Aorta (tissue), 5 donors: ENCODE measurements around the gene CDS1. TPM values are rescaled to one million over a fixed set of nuclear protein-coding genes. Genes with fewer than 3 reads are reported as not detected.

Source experiments
- ATAC-seq: fragments of 200-7000 bp; cut with Tn5 transposase; one replicate; pipeline ENCODE4 v1.9.1; 2022; ENCODE audit warnings: moderate library complexity; ENCODE audit not compliant: low FRiP score
- DNase-seq, 2 donors: peaks; one replicate each; pipeline ENCODE4 v3.0.0-alpha.2; 2020
- H3K27ac ChIP-seq, 2 donors: one replicate each; pipeline ENCODE4 v1.5.1; 2013; ENCODE audit warnings: low read length in 2 of 2, mild to moderate bottlenecking in 2 of 2, moderate library complexity in 2 of 2, control low read depth in 1 of 2, inconsistent platforms in 1 of 2, low read depth in 1 of 2
- H3K27me3 ChIP-seq, 2 donors: one replicate each; pipeline ENCODE4 v1.6.1; 2013; ENCODE audit warnings: control low read depth in 1 of 2, low read length in 1 of 2, mild to moderate bottlenecking in 1 of 2, moderate library complexity in 1 of 2; ENCODE audit not compliant: insufficient read depth in 2 of 2, control insufficient read depth in 1 of 2
- H3K36me3 ChIP-seq, 2 donors: one replicate each; pipeline ENCODE4 v1.6.1; 2013; ENCODE audit warnings: control low read depth in 1 of 2, low read length in 1 of 2, mild to moderate bottlenecking in 1 of 2; ENCODE audit not compliant: insufficient read depth in 2 of 2, control insufficient read depth in 1 of 2
- H3K4me1 ChIP-seq, 2 donors: one replicate each; pipeline ENCODE4 v1.6.1; 2013; ENCODE audit warnings: low read length in 2 of 2, control low read depth in 1 of 2, mild to moderate bottlenecking in 1 of 2, moderate library complexity in 1 of 2; ENCODE audit not compliant: insufficient read depth in 2 of 2, control insufficient read depth in 1 of 2
- H3K4me3 ChIP-seq, 2 donors: one replicate each; pipeline ENCODE4 v1.5.1; 2013; ENCODE audit warnings: low read length in 2 of 2, control low read depth in 1 of 2, mild to moderate bottlenecking in 1 of 2
- H3K9me3 ChIP-seq: one replicate; pipeline ENCODE4 v1.6.1; 2013; ENCODE audit warnings: mild to moderate bottlenecking, low read length; ENCODE audit not compliant: control insufficient read depth
- WGBS, 2 donors: extraction: QIAGEN DNeasy Blood & Tissue Kit; methylation state at CpG; one replicate each; pipeline ENCODE4 v1.1.7; 2013; 5-methylcytosine and 5-hydroxymethylcytosine counted together
- intact Hi-C, 2 donors: fragments of 100-400 bp; cut with DNase I; formaldehyde crosslinking; loops; one replicate each; pipeline versions ENCODE4 v1.14.2 to v1.15.0; 2022
- polyA plus RNA-seq, 2 donors: library from polyadenylated mRNA; stranded (reverse); fragments of 200-250 nt; gene quantifications; one replicate each; pipeline ENCODE4 v1.2.3, GENCODE V29; 2013
- total RNA-seq, 2 donors: library from RNA; stranded (reverse); fragmentation: NEBNext Ultra II Directional; extraction: Animal tissue kit (Norgen Biotek cat#: 25700); gene quantifications; one replicate each; pipeline ENCODE4 v1.2.1, GENCODE V29; 2021
- donor health status: healthy with polysubstance abuse.
- donor health status: Bipolar disorder and iron deficiency.
- donor health status: DM: no; HTN: no; CAD: no.
- donor health status: DM: no; HTN: no; CAD: no.
- donor health status: DM: yes; HTN: yes; CAD: no.

The CDS1 gene
- total and polyA plus RNA-seq, 4 donors = 0.33 to 4.8 (median 0.43) TPM

- H3K4me3 ChIP-seq = no peak overlapping the region
- DNase-seq (no peak), ATAC-seq (no peak)
- WGBS, 2 donors = 70 to 78% methylated on average over 2 of the region's 2 CpGs
- intact Hi-C loops = no loop called here
- no peaks in the 10 kb centered on the region for H3K27me3 ChIP-seq
- H3K9me3 ChIP-seq = peaks cover 6% of the 10 kb centered on the region
- no peaks in the 10 kb centered on the region for H3K36me3 ChIP-seq
- H3K4me1 ChIP-seq = no peaks in the 10 kb centered on the region
- no peak overlapping the region for H3K27ac ChIP-seq
Observed at GRCh38 chr4:84594724-84595123, 11.8 kb downstream of the CDS1 start.

GRCh38 chr4:84596826-84597225 is 13.9 kb downstream of the CDS1 start:
- Histone ChIP-seq H3K27me3 (no peaks in the 10 kb centered on the region), H3K27ac (no peak overlapping the region), H3K9me3 (peaks cover 6% of the 10 kb centered on the region), H3K4me1 (no peaks in the 10 kb centered on the region), H3K36me3 (no peaks in the 10 kb centered on the region), H3K4me3 (no peak overlapping the region)
- WGBS, 2 donors = 89 to 91% methylated on average over 4 of the region's 4 CpGs
- intact Hi-C loops = no loop called here
- DNase-seq (no peak), ATAC-seq (no peak)

GRCh38 chr4:84597450-84597849 is 14.5 kb downstream of the CDS1 start:
- 75 to 80% methylated on average over 4 of the region's 4 CpGs for WGBS, 2 donors
- Histone ChIP-seq H3K9me3 (peaks cover 6% of the 10 kb centered on the region), H3K4me3 (no peak overlapping the region), H3K27ac (no peak overlapping the region), H3K27me3 (no peaks in the 10 kb centered on the region), H3K36me3 (no peaks in the 10 kb centered on the region), H3K4me1 (no peaks in the 10 kb centered on the region)
- ATAC-seq (no peak), DNase-seq (no peak)
- intact Hi-C loops = no loop called here

GRCh38 chr4:84606645-84607044 is 23.7 kb downstream of the CDS1 start:
- no peak for ATAC-seq

GRCh38 chr4:84611531-84611930 is 28.6 kb downstream of the CDS1 start:
- intact Hi-C loops = no loop called here
- Histone ChIP-seq H3K27me3 (no peaks in the 10 kb centered on the region), H3K27ac (no peak overlapping the region), H3K9me3 (no peaks in the 10 kb centered on the region), H3K36me3 (no peaks in the 10 kb centered on the region), H3K4me1 (no peaks in the 10 kb centered on the region), H3K4me3 (no peak overlapping the region)
- ATAC-seq (no peak), DNase-seq (no peak)
- 73 to 77% methylated on average over 3 of the region's 3 CpGs for WGBS, 2 donors

More at GRCh38 chr4:84606645-84607044, 23.7 kb downstream of the CDS1 start:
- 91 to 94% methylated on average over 1 of the region's 1 CpG for WGBS, 2 donors
- Histone ChIP-seq H3K27ac (no peak overlapping the region), H3K4me1 (no peaks in the 10 kb centered on the region), H3K4me3 (no peak overlapping the region), H3K9me3 (no peaks in the 10 kb centered on the region), H3K36me3 (no peaks in the 10 kb centered on the region), H3K27me3 (no peaks in the 10 kb centered on the region)
- intact Hi-C loops = no loop called here
- no peak for DNase-seq

- Histone ChIP-seq H3K9me3 (no peaks in the 10 kb centered on the region), H3K27me3 (no peaks in the 10 kb centered on the region), H3K4me3 (no peak overlapping the region), H3K27ac (no peak overlapping the region), H3K36me3 (no peaks in the 10 kb centered on the region), H3K4me1 (no peaks in the 10 kb centered on the region)
- DNase-seq (no peak), ATAC-seq (no peak)
- 89% methylated on average over 5 of the region's 5 CpGs for whole genome bisulfite sequencing, 2 donors
- intact Hi-C loops = no loop called here
Observed at GRCh38 chr4:84614891-84615290, 32.0 kb downstream of the CDS1 start.

GRCh38 chr4:84615355-84615754 is 32.4 kb downstream of the CDS1 start:
- Histone ChIP-seq H3K4me1 (no peaks in the 10 kb centered on the region), H3K9me3 (no peaks in the 10 kb centered on the region), H3K4me3 (no peak overlapping the region), H3K27ac (no peak overlapping the region), H3K36me3 (no peaks in the 10 kb centered on the region), H3K27me3 (no peaks in the 10 kb centered on the region)
- intact Hi-C loops = no loop called here
- DNase-seq = no peak
- ATAC-seq = no peak
- WGBS, 2 donors = 86 to 89% methylated on average over 5 of the region's 5 CpGs

- no peak for ATAC-seq
- no peak overlapping the region for H3K4me3 ChIP-seq
- no peaks in the 10 kb centered on the region for H3K27me3 ChIP-seq
- no peaks in the 10 kb centered on the region for H3K36me3 ChIP-seq
- intact Hi-C loops = no loop called here
- no peaks in the 10 kb centered on the region for H3K4me1 ChIP-seq
- no peaks in the 10 kb centered on the region for H3K9me3 ChIP-seq
- no peak overlapping the region for H3K27ac ChIP-seq
- 47 to 51% methylated on average over 1 of the region's 1 CpG for WGBS, 2 donors
- no peak for DNase-seq
Observed at GRCh38 chr4:84622959-84623358, 40.0 kb downstream of the CDS1 start.

- Histone ChIP-seq H3K9me3 (no peaks in the 10 kb centered on the region), H3K4me3 (no peak overlapping the region), H3K27me3 (no peaks in the 10 kb centered on the region), H3K36me3 (no peaks in the 10 kb centered on the region), H3K27ac (no peak overlapping the region), H3K4me1 (no peaks in the 10 kb centered on the region)
- ATAC-seq = no peak
- 92 to 95% methylated on average over 11 of the region's 11 CpGs for WGBS, 2 donors
- DNase-seq = no peak
- intact Hi-C loops = no loop called here
Observed at GRCh38 chr4:84623661-84624060, 40.7 kb downstream of the CDS1 start.
